ENCODE measurements around the gene CASP7. TPM values are rescaled to one million over a fixed set of nuclear protein-coding genes. Genes with fewer than 3 reads are reported as not detected.
"Not testable (repeated sequence)": the region's sequence is repeated elsewhere in the genome, so short reads cannot be mapped to it uniquely, and the experiment has no call there.

CASP7 gene
- total RNA-seq, 1 donor from 2014 or later, result 46.0 TPM

- no peak for DNase-seq
Observed at GRCh38 chr10:113754125-113754524, 74.4 kb downstream of the CASP7 start.

- no peak for DNase-seq
Observed at GRCh38 chr10:113754768-113755167, 75.1 kb downstream of the CASP7 start.

- DNase-seq, result no peak
Observed at GRCh38 chr10:113756940-113757543, 77.3 kb downstream of the CASP7 start.

- no peak for DNase-seq
Observed at GRCh38 chr10:113762083-113762482, 82.4 kb downstream of the CASP7 start.

GRCh38 chr10:113764582-113764981 lies 84.9 kb downstream of the CASP7 start:
- DNase-seq, result peak; percentile 18

GRCh38 chr10:113765910-113766309 lies 86.2 kb downstream of the CASP7 start:
- DNase-seq, result peak; percentile 3

GRCh38 chr10:113767222-113767621 lies 87.5 kb downstream of the CASP7 start:
- no peak for DNase-seq

- no peak for DNase-seq
Observed at GRCh38 chr10:113770346-113770745, 90.6 kb downstream of the CASP7 start.

- not testable (repeated sequence) for DNase-seq
Observed at GRCh38 chr10:113771131-113771530, 91.4 kb downstream of the CASP7 start.

- no peak for DNase-seq
Observed at GRCh38 chr10:113775686-113776294, 96.1 kb downstream of the CASP7 start.

GRCh38 chr10:113776553-113776952 lies 96.8 kb downstream of the CASP7 start:
- DNase-seq, result no peak

Other genes with a start within 250 kb of the CASP7 start
- not detected for gene HABP2, start 126.9 kb upstream of the CASP7 start, total RNA-seq
- gene NRAP, start 15.9 kb upstream of the CASP7 start, total RNA-seq, result 304 TPM
- gene PLEKHS1, start 71.8 kb downstream of the CASP7 start, total RNA-seq, result 1.4 TPM
- 7.8 TPM for gene DCLRE1A, start 174.2 kb downstream of the CASP7 start, total RNA-seq
- 43.8 TPM for gene NHLRC2, start 174.7 kb downstream of the CASP7 start, total RNA-seq

All from tongue (tissue), 2 donors.